NCI-H146 treated with DMSO at 0.1 percent for 48 hours (cell line): ENCODE data around the gene LCA5.
A peak's percentile ranks its signal among the peaks of the same experiment; 100 is the strongest.
"Not testable (repeated sequence)": the region's sequence is repeated elsewhere in the genome, so short reads cannot be mapped to it uniquely, and the experiment has no call there.

ENCODE experiments used
- DNase-seq: peaks from one replicate; lab custom pipeline; 2025; ENCODE audit not compliant: unreplicated experiment; lab: John Stamatoyannopoulos, UW

Gene LCA5

DNA sequence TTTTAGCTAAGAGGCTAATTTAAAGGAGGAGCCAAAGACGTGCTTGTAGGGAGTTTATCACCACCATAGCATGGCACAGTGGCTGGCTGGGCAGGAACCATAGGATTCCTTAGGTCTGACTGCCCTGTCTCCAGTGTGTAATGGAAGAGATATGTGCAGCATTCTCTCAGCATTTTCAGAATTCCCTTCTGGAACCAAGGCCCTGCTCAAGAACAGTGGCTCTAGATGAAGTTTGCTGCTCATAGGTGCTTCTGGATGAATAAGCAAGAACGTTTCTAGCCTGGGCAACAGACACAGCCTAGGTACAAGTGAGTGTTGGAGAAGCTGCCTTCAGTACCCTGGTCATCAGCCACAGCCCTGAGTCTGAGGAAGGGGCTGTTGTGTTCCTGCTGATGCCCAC lies 69.1 kb downstream of the LCA5 start:
- DNase-seq: no peak

DNA sequence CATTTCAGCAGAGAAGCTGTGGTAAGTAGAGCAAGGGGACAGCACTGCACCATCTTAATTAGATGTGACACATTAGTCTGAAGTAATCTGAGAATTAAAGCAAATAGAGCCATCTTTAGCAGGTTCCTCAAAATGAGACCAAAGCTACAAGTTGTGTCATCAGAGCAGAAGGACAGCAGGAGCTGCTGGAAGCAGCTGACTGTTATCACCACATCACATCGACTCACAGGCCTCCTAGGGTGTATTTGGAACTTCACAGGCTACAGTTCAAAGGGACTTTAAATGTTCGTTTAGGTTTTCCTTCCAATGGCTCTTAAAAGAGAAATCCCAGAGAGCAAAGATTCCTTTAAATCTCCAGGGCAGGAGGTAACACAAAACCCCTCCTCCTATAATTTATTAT lies 69.5 kb downstream of the LCA5 start:
- no peak for DNase-seq

DNA sequence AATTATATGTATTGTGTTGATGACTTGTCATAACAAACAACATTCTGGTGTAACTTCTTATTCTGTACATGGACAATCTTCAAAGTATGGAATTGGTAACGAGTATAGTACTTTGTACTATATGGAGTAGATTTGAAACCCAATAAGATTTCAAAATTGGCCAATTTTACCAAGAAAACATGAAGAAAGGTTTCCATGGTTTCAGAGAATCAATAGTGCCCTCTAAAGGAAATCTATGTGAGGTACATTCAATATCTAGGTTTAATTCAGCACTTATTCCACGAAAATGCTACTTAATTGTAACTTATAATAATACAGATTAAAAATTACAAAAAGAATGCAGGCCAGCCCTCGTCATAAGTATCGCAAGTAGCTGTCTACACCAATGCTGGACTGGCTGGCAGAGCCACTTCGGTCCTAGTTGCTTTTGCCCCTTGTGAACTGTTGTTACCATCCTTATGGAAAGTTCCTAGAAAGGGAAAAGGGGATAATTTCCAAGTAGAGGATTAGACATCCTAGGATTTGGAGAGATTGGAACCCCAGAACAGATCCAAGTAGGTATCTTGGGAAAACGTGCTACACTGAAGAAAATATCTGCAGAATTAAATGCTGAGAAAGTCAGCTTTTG lies 70.9 kb downstream of the LCA5 start:
- peak; percentile 13 for DNase-seq

DNA sequence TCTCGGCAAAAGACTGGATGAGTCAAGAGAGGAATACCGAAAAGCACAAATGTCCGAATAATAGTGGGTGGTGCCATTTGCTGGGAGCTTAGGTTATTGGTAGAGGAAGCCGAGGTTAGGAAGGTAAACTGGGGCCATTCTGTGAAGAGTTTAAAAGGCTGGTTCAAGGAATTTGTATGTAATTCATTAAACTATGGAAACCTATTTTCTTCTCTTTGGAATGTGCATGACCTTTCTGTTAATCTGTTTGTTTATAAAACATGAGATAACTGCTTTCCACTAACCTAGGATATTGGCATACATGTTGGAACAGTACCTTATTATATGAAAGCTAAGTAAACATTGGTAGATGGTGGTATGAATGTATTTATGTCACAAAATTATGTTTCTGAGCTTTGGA lies 71.8 kb downstream of the LCA5 start:
- no peak for DNase-seq

DNA sequence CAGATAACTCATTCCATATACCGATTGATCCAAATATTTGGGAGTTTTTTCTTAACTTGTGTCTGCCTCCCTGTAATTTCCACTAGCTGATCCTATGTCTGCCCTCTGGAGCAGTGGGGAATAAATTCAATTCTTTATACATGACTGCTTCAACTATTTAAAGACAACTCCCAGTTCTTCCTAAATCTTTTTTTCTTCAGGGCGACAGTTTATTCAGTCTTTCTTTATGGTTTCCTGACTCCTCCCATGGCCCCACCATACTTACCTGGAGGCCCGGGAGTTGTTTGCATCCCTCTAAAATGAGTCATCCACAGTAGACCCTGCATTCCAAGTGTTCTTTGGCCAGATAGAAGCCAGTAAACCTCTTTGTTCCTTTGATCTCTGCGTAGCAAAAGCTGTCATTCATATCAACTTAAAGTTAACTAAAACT lies 73.6 kb downstream of the LCA5 start:
- DNase-seq: no peak

DNA sequence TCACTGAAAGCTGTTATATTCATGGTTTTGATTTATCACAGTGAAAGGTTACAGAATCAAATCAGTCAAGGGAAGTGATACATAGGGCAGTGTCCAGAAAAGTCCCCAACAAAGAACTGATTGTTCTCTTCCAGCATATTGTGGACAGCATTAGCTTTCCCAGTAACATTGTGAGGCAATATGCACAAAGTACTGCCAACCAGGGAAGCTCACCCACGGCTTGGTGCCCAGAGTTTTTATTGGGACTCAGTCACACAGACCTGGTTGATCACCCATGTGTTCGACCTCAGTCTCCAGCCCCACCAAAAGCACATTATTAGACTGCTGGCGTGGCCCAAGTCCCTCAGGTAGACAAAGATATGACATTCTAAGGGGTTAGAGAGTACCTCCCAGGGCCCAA lies 76.0 kb downstream of the LCA5 start:
- no peak for DNase-seq

DNA sequence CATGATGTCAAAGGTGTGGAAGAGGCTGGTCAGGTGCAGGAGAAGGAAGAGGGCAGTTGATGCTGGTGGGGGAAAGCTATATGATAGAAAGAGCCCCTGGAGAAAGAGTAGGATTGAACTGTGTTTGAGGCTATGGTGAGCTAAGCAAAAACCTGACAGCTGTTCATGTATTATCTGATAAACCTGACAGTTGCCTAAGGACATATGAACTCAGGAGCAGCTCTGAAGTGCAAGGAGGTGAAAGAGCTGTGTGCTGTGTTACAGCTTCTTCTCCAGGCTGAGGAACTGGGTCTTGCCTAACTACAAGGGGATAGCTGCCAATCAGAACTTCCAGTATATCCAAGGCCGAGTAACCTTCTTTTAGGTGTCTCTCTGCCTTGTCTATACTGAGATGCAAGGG lies 81.8 kb downstream of the LCA5 start:
- DNase-seq: no peak

DNA sequence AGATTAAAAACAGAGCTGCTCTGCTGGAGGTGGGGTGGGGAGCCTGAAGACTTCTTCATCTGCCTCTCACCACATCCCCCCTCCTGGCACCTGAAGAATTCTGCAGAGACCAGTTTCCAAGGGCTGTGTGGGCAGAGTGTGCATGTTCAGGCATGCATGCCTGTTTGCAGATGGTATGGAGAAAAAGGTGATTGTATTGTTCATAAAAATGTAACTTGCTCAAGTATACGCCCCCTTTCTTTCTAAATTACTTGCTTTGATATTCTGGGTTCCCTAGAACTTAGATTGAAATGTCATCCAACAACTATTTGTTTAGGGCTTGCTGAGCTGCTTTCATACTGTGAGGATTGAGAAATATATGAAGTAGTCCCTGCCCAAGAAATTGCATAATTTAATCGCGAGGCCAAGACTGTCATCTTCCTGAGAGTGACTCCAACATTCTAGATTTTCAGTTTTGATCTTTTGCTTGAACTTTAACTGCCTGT lies 83.6 kb downstream of the LCA5 start:
- DNase-seq: no peak

DNA sequence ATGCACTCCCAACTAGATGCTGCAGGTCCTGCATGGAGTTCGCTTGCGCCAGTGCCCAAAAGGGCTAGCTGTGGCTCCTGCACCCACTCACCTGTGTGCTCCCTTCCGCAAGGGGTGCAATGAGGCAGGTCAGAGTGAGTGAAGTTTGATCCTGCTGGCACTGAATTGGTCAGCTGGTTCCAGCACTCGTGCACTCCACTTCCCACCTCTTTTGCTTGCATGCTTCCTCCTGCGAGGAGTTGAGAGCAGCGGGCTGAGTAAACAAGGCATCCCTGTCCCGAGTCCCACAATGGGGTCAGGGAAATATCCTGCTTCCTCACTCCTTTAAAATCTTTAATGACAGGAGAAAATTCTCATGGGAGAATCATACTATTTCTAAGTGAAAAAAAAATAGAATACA lies 86.2 kb downstream of the LCA5 start:
- DNase-seq: no peak

DNA sequence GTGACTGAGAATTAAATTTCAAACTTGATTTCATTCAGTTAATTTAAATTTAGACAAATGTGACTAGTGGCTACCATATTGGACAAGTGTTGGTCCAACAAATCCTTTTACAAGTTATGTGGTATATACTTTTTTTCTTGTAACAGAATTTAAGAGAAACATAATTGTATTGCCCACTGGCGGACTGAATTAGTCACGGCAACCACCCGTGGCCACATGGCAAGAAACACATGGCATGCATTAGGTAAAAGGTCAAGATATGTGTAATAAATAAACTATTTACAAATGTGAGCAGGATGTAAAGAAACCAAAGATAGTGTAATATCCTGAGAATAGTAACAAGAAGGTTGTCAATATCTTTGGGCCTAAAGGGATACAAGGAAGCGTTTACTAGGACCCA lies 91.2 kb downstream of the LCA5 start:
- DNase-seq: no peak

DNA sequence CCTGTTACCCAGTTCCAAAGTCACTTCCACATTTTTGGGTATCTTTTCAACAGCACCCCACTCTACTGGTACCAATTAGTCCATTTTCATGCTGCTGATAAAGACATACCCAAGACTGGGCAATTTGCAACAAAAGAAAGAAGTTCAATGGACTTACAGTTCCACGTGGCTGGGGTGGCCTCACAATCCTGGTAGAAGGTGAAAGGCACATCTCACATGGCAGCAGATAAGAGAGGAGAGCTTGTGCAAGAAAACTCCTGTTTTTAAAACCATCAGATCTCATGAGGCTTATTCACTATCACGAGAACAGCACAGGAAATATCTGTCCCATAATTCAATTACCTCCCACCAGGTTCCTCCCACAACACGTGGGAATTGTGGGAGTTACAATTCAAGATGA lies 93.4 kb downstream of the LCA5 start:
- not testable (repeated sequence) for DNase-seq

DNA sequence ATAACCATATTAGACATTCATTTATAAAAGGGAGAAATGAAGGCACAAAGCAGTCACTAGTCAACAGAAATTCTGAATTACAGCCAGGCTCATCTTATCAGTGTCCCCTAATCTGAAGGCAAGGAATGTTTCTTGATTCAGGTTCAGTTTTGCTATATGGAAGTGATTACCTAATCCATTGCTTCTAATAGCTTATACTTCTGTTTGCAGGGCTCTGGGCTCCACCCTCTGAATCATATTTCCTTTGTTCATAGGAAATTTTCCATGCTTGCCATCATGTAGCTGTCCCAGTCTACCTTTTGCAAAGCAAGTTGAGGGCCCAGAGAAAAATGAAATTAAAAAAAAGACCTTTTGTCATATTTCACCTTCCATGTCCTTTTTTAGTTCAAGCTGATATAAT lies 96.0 kb downstream of the LCA5 start:
- no peak for DNase-seq

DNA sequence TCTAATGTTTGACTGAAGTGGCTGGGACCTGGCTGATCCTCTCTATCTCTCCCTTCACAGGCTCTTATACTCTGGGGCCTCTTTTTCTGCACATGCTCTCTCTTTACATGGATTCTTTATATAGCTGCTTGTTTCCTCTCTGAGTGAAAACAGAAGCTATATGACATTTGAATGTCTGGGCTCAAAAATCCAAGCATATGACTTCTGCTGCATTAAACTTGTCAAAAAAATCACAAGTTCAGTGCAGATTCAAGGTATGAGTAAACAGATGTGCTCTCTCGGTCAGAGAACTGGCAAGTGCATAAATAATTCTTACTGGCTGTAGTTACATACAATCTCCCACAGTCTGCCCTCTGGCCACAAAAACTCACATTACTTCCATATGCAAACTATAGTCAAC lies 96.6 kb downstream of the LCA5 start:
- no peak for DNase-seq

DNA sequence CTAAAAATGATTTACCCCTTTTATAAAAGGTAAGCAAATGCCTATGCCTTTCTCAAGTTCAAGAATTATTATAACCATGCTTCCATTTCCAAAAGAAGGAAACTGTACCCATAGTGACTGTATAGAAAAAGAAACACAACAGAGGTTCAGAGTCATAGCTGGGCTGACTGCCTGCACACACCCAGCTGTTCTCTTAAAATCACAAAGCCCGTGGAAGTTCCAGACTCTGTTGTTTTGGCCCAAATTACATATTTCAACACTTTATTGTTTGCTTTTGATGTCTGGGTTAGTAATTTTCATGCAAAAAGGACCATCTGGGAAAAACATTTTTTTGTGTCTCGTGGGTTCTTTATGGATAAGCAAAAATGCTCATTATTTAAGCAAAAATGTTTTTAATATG lies 99.2 kb downstream of the LCA5 start:
- DNase-seq: no peak

DNA sequence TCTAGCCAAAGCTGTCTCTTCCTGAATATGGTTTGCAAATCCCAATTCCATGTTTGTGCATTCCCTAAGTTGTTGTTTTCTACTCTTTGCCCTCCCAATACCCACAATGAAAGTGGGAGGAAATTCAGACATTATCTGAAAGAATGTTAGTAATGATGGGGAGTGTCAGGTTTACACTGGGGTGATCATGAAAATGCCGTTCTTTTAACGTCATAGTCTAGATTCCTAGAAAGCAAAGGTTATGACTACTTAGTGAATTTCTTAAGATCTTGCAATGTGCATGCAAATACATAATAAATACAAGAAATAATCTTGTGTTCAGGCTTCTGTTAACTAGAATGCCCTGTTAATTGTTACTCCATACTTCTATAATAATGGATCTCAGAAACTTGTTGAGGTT lies 101.0 kb downstream of the LCA5 start:
- no peak for DNase-seq

DNA sequence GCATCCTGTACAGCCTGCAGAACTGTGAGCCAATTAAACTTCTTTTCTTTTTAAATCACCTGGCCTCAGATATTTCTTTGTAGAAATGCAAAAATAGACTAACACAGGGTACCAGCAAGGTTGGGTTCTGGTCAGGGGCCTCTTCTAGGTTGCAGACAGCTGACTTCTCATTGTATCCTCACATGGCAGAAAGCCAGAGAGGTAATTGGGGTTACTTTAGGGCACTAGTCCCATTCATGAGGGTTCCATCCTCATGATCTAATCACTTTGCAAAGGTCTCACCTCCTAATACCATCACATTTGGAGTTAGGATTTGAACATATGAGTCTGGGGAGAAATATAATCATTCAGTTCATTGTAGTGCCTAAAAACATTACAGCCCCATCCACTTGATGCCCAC lies 101.5 kb downstream of the LCA5 start:
- no peak for DNase-seq
